ENCODE measurements around the gene ADAMTS2. TPM values are rescaled to one million over a fixed set of nuclear protein-coding genes. Genes with fewer than 3 reads are reported as not detected.

Gene ADAMTS2
- total RNA-seq, 4 donors from 2014 or later = 6.0 to 20.9 (median 13.5) TPM

DNA sequence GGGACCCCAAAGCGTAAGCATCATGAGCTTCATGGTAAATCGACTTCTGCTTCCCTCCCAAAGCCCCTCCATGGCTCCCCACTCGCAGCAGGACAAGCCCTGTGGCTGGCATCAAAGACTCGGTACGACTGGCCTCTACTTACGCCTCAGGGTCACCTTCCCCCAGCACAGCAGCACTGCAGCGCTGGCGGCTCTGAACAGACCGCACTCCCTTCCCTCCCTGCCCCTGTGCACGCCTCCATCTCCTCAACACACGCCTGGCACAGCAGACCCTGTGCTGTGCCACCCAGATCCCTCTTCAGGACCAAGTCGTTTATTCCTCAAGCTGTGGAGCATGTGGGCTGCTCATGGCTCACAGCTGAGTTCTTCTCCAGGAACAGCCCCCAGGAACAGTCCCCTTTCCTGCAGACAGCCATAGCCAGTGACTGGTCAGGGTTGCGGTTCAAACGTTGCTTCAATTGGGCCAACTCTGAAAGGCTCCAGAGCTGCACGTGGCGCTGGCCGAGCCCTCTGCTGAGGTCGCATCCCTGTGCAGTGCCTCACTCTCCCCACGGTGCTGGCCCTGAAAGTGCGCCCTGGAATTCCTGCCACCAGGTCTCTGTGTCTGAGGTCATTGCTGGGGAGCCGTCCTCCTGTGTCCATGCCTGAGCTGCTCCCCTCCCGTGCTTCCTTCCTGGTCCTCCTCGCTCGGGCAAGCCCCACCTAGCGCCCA lies 197.1 kb downstream of the ADAMTS2 start:
- whole genome bisulfite sequencing, 2 donors (ENCODE audit: low coverage in 1 of 2) = 74 to 87% methylated on average over 14 to 22 of the region's 25 CpGs
- intact Hi-C loops (cut with DNase I; ENCODE audit: low total_unique reads) (no loop called here), in situ Hi-C loops (cut with MboI; ENCODE audit: low pct_ligation_motif_present in 1 of 4, low pct_unique_long_range_greater_than_20kb in 1 of 4, low sequenced_read_pairs in 3 of 4) (no loop called here)
- Histone ChIP-seq H3K36me3 (no peaks in the 10 kb centered on the region), H3K4me1 (no peaks in the 10 kb centered on the region), H3K4me3 (no peak overlapping the region), H3K27ac (no peak overlapping the region), H3K27me3 (no peaks in the 10 kb centered on the region), H3K9me3 (no peaks in the 10 kb centered on the region)
- TF ChIP-seq POLR2AphosphoS5 (IDR thresholded peaks at IDR 0.05) (no peak), POLR2A (IDR thresholded peaks at IDR 0.05) (no peak), EP300 (IDR thresholded peaks at IDR 0.05; ENCODE audit: low read depth) (no peak)
- TF ChIP-seq, protein P1, sequence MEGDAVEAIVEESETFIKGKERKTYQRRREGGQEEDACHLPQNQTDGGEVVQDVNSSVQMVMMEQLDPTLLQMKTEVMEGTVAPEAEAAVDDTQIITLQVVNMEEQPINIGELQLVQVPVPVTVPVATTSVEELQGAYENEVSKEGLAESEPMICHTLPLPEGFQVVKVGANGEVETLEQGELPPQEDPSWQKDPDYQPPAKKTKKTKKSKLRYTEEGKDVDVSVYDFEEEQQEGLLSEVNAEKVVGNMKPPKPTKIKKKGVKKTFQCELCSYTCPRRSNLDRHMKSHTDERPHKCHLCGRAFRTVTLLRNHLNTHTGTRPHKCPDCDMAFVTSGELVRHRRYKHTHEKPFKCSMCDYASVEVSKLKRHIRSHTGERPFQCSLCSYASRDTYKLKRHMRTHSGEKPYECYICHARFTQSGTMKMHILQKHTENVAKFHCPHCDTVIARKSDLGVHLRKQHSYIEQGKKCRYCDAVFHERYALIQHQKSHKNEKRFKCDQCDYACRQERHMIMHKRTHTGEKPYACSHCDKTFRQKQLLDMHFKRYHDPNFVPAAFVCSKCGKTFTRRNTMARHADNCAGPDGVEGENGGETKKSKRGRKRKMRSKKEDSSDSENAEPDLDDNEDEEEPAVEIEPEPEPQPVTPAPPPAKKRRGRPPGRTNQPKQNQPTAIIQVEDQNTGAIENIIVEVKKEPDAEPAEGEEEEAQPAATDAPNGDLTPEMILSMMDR (IDR thresholded peaks at IDR 0.05) = no peak
- no peak for DNase-seq

DNA sequence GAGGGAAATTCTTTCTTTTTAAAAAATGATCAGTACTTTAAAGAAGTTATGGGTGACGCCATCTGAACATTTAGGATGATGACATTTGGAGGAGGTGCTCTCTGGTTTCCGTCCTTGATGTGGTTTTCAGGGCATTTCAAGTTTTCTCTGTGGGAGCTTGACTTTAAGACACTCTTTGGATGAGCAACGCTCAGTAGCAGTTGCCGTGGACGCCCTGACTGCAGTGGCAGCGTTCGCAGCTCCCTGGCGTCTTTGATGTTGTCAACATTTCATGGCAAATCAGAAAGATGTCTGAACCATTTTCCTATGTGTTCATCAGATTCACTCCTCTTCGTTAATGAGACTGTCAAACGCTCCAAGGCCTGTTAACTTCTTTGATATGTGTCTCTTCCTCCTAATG lies 199.0 kb downstream of the ADAMTS2 start:
- Histone ChIP-seq H3K9me3 (no peaks in the 10 kb centered on the region), H3K27ac (no peak overlapping the region), H3K4me1 (no peaks in the 10 kb centered on the region), H3K36me3 (no peaks in the 10 kb centered on the region), H3K4me3 (no peak overlapping the region), H3K27me3 (no peaks in the 10 kb centered on the region)
- no peak for DNase-seq
- no peak for TF ChIP-seq POLR2A (IDR thresholded peaks at IDR 0.05)
- TF ChIP-seq, protein P1 (IDR thresholded peaks at IDR 0.05) = no peak
- no peak for TF ChIP-seq POLR2AphosphoS5 (IDR thresholded peaks at IDR 0.05)
- no peak for TF ChIP-seq EP300 (IDR thresholded peaks at IDR 0.05; ENCODE audit: low read depth)
- 78 to 80% methylated on average over 4 to 10 of the region's 10 CpGs for WGBS, 2 donors (ENCODE audit: low coverage in 1 of 2)
- intact Hi-C loops (cut with DNase I; ENCODE audit: low total_unique reads) = no loop called here
- in situ Hi-C loops (cut with MboI; ENCODE audit: low pct_ligation_motif_present in 1 of 4, low pct_unique_long_range_greater_than_20kb in 1 of 4, low sequenced_read_pairs in 3 of 4) = no loop called here

DNA sequence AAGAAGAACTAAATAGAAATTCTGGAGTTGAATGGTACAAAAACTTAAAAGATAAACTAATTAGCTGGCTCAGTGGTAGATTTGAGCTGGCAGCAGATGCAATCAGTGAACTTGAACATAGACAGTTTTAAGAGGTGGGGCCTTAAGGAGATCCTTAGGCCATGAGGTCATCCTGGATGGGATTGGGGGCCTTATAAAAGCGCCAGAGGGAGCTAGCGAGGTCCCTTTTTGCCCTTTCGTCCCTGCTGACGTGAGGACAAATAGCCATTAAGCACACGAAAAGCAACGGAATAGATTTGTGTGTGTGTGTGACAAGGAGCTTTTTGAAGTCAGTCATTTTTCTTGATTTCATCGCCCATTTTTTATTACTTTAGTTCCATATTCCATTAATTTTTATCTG lies 201.8 kb downstream of the ADAMTS2 start:
- Histone ChIP-seq H3K27ac (no peak overlapping the region), H3K36me3 (no peaks in the 10 kb centered on the region), H3K4me3 (no peak overlapping the region), H3K9me3 (no peaks in the 10 kb centered on the region), H3K4me1 (no peaks in the 10 kb centered on the region), H3K27me3 (no peaks in the 10 kb centered on the region)
- DNase-seq = no peak
- intact Hi-C loops (cut with DNase I; ENCODE audit: low total_unique reads) = no loop called here
- 39 to 53% methylated on average over 4 to 7 of the region's 7 CpGs for WGBS, 2 donors (ENCODE audit: low coverage in 1 of 2)
- TF ChIP-seq POLR2A (IDR thresholded peaks at IDR 0.05) = no peak
- TF ChIP-seq EP300 (IDR thresholded peaks at IDR 0.05; ENCODE audit: low read depth) = no peak
- TF ChIP-seq POLR2AphosphoS5 (IDR thresholded peaks at IDR 0.05) = no peak
- TF ChIP-seq, protein P1 (IDR thresholded peaks at IDR 0.05) = no peak
- in situ Hi-C loops (cut with MboI; ENCODE audit: low pct_ligation_motif_present in 1 of 4, low pct_unique_long_range_greater_than_20kb in 1 of 4, low sequenced_read_pairs in 3 of 4) = no loop called here

DNA sequence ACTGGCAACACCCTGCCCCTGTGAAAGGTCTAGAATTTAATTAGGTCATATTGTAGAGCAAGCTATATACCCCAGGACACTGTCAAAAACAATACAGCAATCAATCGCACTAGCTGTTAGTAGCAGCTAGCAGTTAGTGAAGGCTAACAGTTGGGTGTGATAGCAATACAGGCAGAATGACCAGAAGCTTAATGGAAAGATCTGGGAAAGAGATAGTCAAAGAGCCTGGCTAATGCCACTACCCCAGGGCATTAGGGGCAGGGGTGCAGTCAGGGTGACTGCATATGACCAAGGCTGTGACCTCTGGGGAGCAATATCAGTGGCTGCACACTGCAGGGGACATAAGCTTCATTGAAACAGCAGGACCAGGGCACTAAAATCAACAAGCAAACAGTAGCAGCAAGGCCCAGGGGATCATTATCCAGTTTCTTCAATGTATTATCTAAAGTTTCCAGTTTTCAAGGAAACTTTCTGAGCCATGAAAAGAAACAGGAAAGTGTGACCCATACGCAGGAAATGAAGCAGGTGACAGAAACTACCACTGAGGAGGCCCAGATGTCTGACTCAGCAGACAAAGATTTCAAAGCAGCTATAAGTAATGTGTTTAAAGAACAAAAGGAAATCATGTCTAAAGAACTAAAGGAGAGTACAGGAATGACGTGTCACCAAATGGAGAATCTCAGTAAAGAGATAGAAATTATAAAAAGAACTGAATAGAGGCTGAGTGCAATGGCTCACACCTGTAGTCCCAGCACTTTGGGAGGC lies 202.6 kb downstream of the ADAMTS2 start:
- 70 to 80% methylated on average over 3 of the region's 3 CpGs for WGBS, 2 donors (ENCODE audit: low coverage in 1 of 2)
- intact Hi-C loops (cut with DNase I; ENCODE audit: low total_unique reads) = no loop called here
- no peak for DNase-seq
- no peak for TF ChIP-seq EP300 (IDR thresholded peaks at IDR 0.05; ENCODE audit: low read depth)
- TF ChIP-seq POLR2A (IDR thresholded peaks at IDR 0.05) = no peak
- no peak for TF ChIP-seq POLR2AphosphoS5 (IDR thresholded peaks at IDR 0.05)
- TF ChIP-seq, protein P1 (IDR thresholded peaks at IDR 0.05) = no peak
- no peaks in the 10 kb centered on the region for H3K9me3 ChIP-seq
- no peaks in the 10 kb centered on the region for H3K27me3 ChIP-seq
- H3K4me3 ChIP-seq = no peak overlapping the region
- no peaks in the 10 kb centered on the region for H3K4me1 ChIP-seq
- H3K27ac ChIP-seq = no peak overlapping the region
- no peaks in the 10 kb centered on the region for H3K36me3 ChIP-seq
- in situ Hi-C loops (cut with MboI; ENCODE audit: low pct_ligation_motif_present in 1 of 4, low pct_unique_long_range_greater_than_20kb in 1 of 4, low sequenced_read_pairs in 3 of 4) = no loop called here

All from transverse colon (tissue), 4 donors.